Measurements from ENCODE around the gene COL5A1.

- TF ChIP-seq CTCF (conservative IDR thresholded peaks at IDR 0.05 in 1 of 2, IDR thresholded peaks at IDR 0.05 in 1 of 2; ENCODE audit: low read depth in 1 of 2, low read length in 2 of 2), result no peak
- no peak for TF ChIP-seq EZH2 (IDR thresholded peaks at IDR 0.05; ENCODE audit: low read length, missing control alignments)
Observed at GRCh38 chr9:134630393-134630790, 11.2 kb upstream of the COL5A1 start.

All from fibroblast of lung (primary cell).